Effector memory CD8-positive, alpha-beta T cell (primary cell): ENCODE measurements around the gene PEX14.

Source experiments
- ATAC-seq: fragments of 150-1000 bp; cut with Tn5 transposase; replicated peaks from 2 replicates; pipeline ENCODE4 v1.10.0; 2021; ENCODE audit warnings: mild to moderate bottlenecking, moderate library complexity
- DNase-seq, 3 experiments: peaks; one replicate each; pipeline ENCODE4 v3.0.0; 2021
- H3K27ac Mint-ChIP-seq, 2 donors: one replicate each; pipeline ENCODE4 v1.8.0; 2022; ENCODE audit warnings: mild to moderate bottlenecking in 2 of 2, mixed read lengths in 2 of 2, moderate library complexity in 2 of 2
- H3K27me3 Mint-ChIP-seq, 2 donors: one replicate each; pipeline ENCODE4 v1.8.0; 2022; ENCODE audit warnings: mixed read lengths in 2 of 2
- H3K36me3 Mint-ChIP-seq: one replicate; pipeline ENCODE4 v1.8.0; 2022; ENCODE audit warnings: mild to moderate bottlenecking, moderate library complexity, mixed read lengths; ENCODE audit not compliant: insufficient read depth
- H3K4me1 Mint-ChIP-seq, 2 donors: one replicate each; pipeline ENCODE4 v1.8.0; 2022; ENCODE audit warnings: low read depth in 2 of 2, mixed read lengths in 2 of 2
- H3K4me3 Mint-ChIP-seq, 2 donors: one replicate each; pipeline ENCODE4 v1.8.0; 2022; ENCODE audit warnings: mild to moderate bottlenecking in 2 of 2, mixed read lengths in 2 of 2, moderate library complexity in 2 of 2
- H3K9me3 Mint-ChIP-seq, 2 donors: one replicate each; pipeline ENCODE4 v1.8.0; 2022; ENCODE audit warnings: mixed read lengths in 2 of 2

The PEX14 gene

GRCh38 chr1:10509809-10510509 lies 35.2 kb downstream of the PEX14 start:
- DNase-seq (no peak), ATAC-seq (no peak)
- peak overlapping the region; percentile 91 to 99 for H3K27ac Mint-ChIP-seq
- no peaks in the 10 kb centered on the region for H3K27me3 Mint-ChIP-seq
- H3K36me3 Mint-ChIP-seq: peaks cover 20% of the 10 kb centered on the region
- peaks cover 53 to 55% of the 10 kb centered on the region in 2 donors for H3K4me1 Mint-ChIP-seq
- H3K4me3 Mint-ChIP-seq: peak overlapping the region; percentile 74 to 77
- no peaks in the 10 kb centered on the region for H3K9me3 Mint-ChIP-seq

GRCh38 chr1:10510520-10511493 lies 36.1 kb downstream of the PEX14 start:
- Mint-ChIP-seq H3K9me3 (no peaks in the 10 kb centered on the region), H3K4me1 (peaks cover 58 to 60% of the 10 kb centered on the region in 2 donors), H3K36me3 (peaks cover 20% of the 10 kb centered on the region), H3K27ac (peak overlapping the region; percentile 91 to 99), H3K4me3 (peak overlapping the region; percentile 74 to 77), H3K27me3 (no peaks in the 10 kb centered on the region)
- ATAC-seq: peak; percentile 95
- DNase-seq: peak; percentile 62 to 72 (median 71)

GRCh38 chr1:10511494-10511885 lies 36.7 kb downstream of the PEX14 start:
- no peaks in the 10 kb centered on the region for H3K9me3 Mint-ChIP-seq
- peaks cover 20% of the 10 kb centered on the region for H3K36me3 Mint-ChIP-seq
- peak overlapping the region; percentile 91 to 99 for H3K27ac Mint-ChIP-seq
- DNase-seq: no peak
- H3K27me3 Mint-ChIP-seq: no peaks in the 10 kb centered on the region
- H3K4me1 Mint-ChIP-seq: peaks cover 62 to 64% of the 10 kb centered on the region in 2 donors
- peak overlapping the region; percentile 74 to 77 for H3K4me3 Mint-ChIP-seq
- no peak for ATAC-seq

GRCh38 chr1:10513199-10513598 lies 38.4 kb downstream of the PEX14 start:
- Mint-ChIP-seq H3K27ac (peak overlapping the region; percentile 91 to 99), H3K4me3 (peak overlapping the region; percentile 74 to 77), H3K4me1 (peaks cover 64 to 66% of the 10 kb centered on the region in 2 donors), H3K27me3 (no peaks in the 10 kb centered on the region), H3K36me3 (peaks cover 16% of the 10 kb centered on the region), H3K9me3 (no peaks in the 10 kb centered on the region)
- DNase-seq (no peak), ATAC-seq (no peak)

- Mint-ChIP-seq H3K36me3 (peaks cover 16% of the 10 kb centered on the region), H3K4me1 (peaks cover 67 to 68% of the 10 kb centered on the region in 2 donors), H3K27ac (peak overlapping the region; percentile 91 to 99), H3K9me3 (no peaks in the 10 kb centered on the region), H3K4me3 (peak overlapping the region; percentile 34 to 74), H3K27me3 (no peaks in the 10 kb centered on the region)
- DNase-seq (no peak), ATAC-seq (no peak)
These were observed 39.9 kb downstream of the PEX14 start for GRCh38 chr1:10514490-10515235.

- peak overlapping the region; percentile 84 to 89 for H3K27ac Mint-ChIP-seq
- H3K4me1 Mint-ChIP-seq: peaks cover 60% of the 10 kb centered on the region in 2 donors
- H3K9me3 Mint-ChIP-seq: no peaks in the 10 kb centered on the region
- ATAC-seq (no peak), DNase-seq (no peak)
- H3K27me3 Mint-ChIP-seq: no peaks in the 10 kb centered on the region
- H3K36me3 Mint-ChIP-seq: peaks cover 16% of the 10 kb centered on the region
- peak overlapping the region; percentile 23 to 56 for H3K4me3 Mint-ChIP-seq
These were observed 40.7 kb downstream of the PEX14 start for GRCh38 chr1:10515301-10515975.

- peak overlapping the region in 1 of 2 donors; percentile 56 for H3K4me3 Mint-ChIP-seq
- DNase-seq (no peak), ATAC-seq (no peak)
- H3K4me1 Mint-ChIP-seq: peaks cover 55% of the 10 kb centered on the region in 2 donors
- H3K36me3 Mint-ChIP-seq: peaks cover 11% of the 10 kb centered on the region
- H3K27me3 Mint-ChIP-seq: no peaks in the 10 kb centered on the region
- no peaks in the 10 kb centered on the region for H3K9me3 Mint-ChIP-seq
- peak overlapping the region; percentile 84 to 89 for H3K27ac Mint-ChIP-seq
These were observed 41.4 kb downstream of the PEX14 start for GRCh38 chr1:10515976-10516750.

GRCh38 chr1:10516925-10517676 lies 42.4 kb downstream of the PEX14 start:
- ATAC-seq (no peak), DNase-seq (no peak)
- peak overlapping the region; percentile 74 to 84 for H3K27ac Mint-ChIP-seq
- H3K36me3 Mint-ChIP-seq: peaks cover 7% of the 10 kb centered on the region
- H3K4me1 Mint-ChIP-seq: peaks cover 48 to 58% of the 10 kb centered on the region in 2 donors
- no peaks in the 10 kb centered on the region for H3K9me3 Mint-ChIP-seq
- H3K27me3 Mint-ChIP-seq: no peaks in the 10 kb centered on the region
- no peak overlapping the region for H3K4me3 Mint-ChIP-seq

- H3K9me3 Mint-ChIP-seq: no peaks in the 10 kb centered on the region
- H3K36me3 Mint-ChIP-seq: peaks cover 2% of the 10 kb centered on the region
- ATAC-seq: no peak
- no peak for DNase-seq
- no peaks in the 10 kb centered on the region for H3K27me3 Mint-ChIP-seq
- H3K4me1 Mint-ChIP-seq: peaks cover 48 to 62% of the 10 kb centered on the region in 2 donors
- no peak overlapping the region for H3K4me3 Mint-ChIP-seq
- peak overlapping the region in 1 of 2 donors; percentile 74 for H3K27ac Mint-ChIP-seq
These were observed 42.9 kb downstream of the PEX14 start for GRCh38 chr1:10517677-10517982.

GRCh38 chr1:10519016-10519417 lies 44.3 kb downstream of the PEX14 start:
- H3K4me3 Mint-ChIP-seq: no peak overlapping the region
- H3K27me3 Mint-ChIP-seq: no peaks in the 10 kb centered on the region
- peaks cover 36 to 57% of the 10 kb centered on the region in 2 donors for H3K4me1 Mint-ChIP-seq
- ATAC-seq (no peak), DNase-seq (no peak)
- H3K36me3 Mint-ChIP-seq: peaks cover 6% of the 10 kb centered on the region
- H3K27ac Mint-ChIP-seq: peak overlapping the region in 1 of 2 donors; percentile 35
- no peaks in the 10 kb centered on the region for H3K9me3 Mint-ChIP-seq

- Mint-ChIP-seq H3K4me3 (no peak overlapping the region), H3K4me1 (peaks cover 31 to 61% of the 10 kb centered on the region in 2 donors), H3K27me3 (no peaks in the 10 kb centered on the region), H3K27ac (peak overlapping the region in 1 of 2 donors; percentile 95), H3K36me3 (peaks cover 14% of the 10 kb centered on the region), H3K9me3 (no peaks in the 10 kb centered on the region)
- DNase-seq (no peak), ATAC-seq (no peak)
These were observed 45.7 kb downstream of the PEX14 start for GRCh38 chr1:10520497-10520896.

GRCh38 chr1:10520952-10521351 lies 46.2 kb downstream of the PEX14 start:
- Mint-ChIP-seq H3K9me3 (no peaks in the 10 kb centered on the region), H3K36me3 (peaks cover 14% of the 10 kb centered on the region), H3K27me3 (no peaks in the 10 kb centered on the region), H3K27ac (peak overlapping the region in 1 of 2 donors; percentile 95), H3K4me1 (peaks cover 30 to 59% of the 10 kb centered on the region in 2 donors), H3K4me3 (no peak overlapping the region)
- DNase-seq: no peak
- ATAC-seq: no peak
